22Rv1 (cell line): ENCODE data around the gene FZD7.

ENCODE experiments used
- CTCF ChIP-seq: fragments of 450-650 bp; IDR thresholded peaks from 2 replicates; pipeline ENCODE4 v1.5.1; 2017; ENCODE audit warnings: mild to moderate bottlenecking
- ZFX ChIP-seq: fragments of 450-650 bp; IDR thresholded peaks from 2 replicates; pipeline ENCODE4 v1.6.1; 2017; ENCODE audit warnings: antibody characterized with exemption, borderline replicate concordance

GRCh38 chr2:202034249-202035088, 814 bp downstream of the FZD7 start:
- TF ChIP-seq CTCF: no peak
- TF ChIP-seq ZFX: no peak
